ENCODE data around the gene SLC25A21.

The SLC25A21 gene

GRCh38 chr14:36662543-36663403 is 509.6 kb downstream of the SLC25A21 start:
- no peak for DNase-seq (ENCODE audit: low read depth in 2 of 2)

GRCh38 chr14:36662258-36662542 is 510.2 kb downstream of the SLC25A21 start:
- no peak for DNase-seq (ENCODE audit: low read depth in 2 of 2)

- DNase-seq (ENCODE audit: low read depth in 2 of 2), result no peak
These were observed 510.7 kb downstream of the SLC25A21 start, which contains the start of gene PAX9 for GRCh38 chr14:36661506-36662257. PAX9 (plus strand) TSS chr14:36661860; CDS start chr14:36662090, 230 bp downstream.

GRCh38 chr14:36660736-36661505 is 511.5 kb downstream of the SLC25A21 start:
- DNase-seq (ENCODE audit: low read depth in 2 of 2), result no peak

GRCh38 chr14:36659822-36660735 is 512.3 kb downstream of the SLC25A21 start:
- no peak for DNase-seq (ENCODE audit: low read depth in 2 of 2)

GRCh38 chr14:36659010-36659821 is 513.2 kb downstream of the SLC25A21 start:
- no peak for DNase-seq (ENCODE audit: low read depth in 2 of 2)

GRCh38 chr14:36658123-36659009 is 514.0 kb downstream of the SLC25A21 start:
- no peak for DNase-seq (ENCODE audit: low read depth in 2 of 2)

- no peak for DNase-seq (ENCODE audit: low read depth in 2 of 2)
These were observed 514.8 kb downstream of the SLC25A21 start for GRCh38 chr14:36657399-36658122.

- no peak for DNase-seq (ENCODE audit: low read depth in 2 of 2)
These were observed 515.6 kb downstream of the SLC25A21 start for GRCh38 chr14:36656687-36657398.

GRCh38 chr14:36655963-36656686 is 516.3 kb downstream of the SLC25A21 start:
- DNase-seq (ENCODE audit: low read depth in 2 of 2), result no peak

GRCh38 chr14:36655571-36655962 is 516.8 kb downstream of the SLC25A21 start:
- no peak for DNase-seq (ENCODE audit: low read depth in 2 of 2)

- DNase-seq (ENCODE audit: low read depth in 2 of 2), result no peak
These were observed 517.5 kb downstream of the SLC25A21 start for GRCh38 chr14:36654794-36655381.

- DNase-seq (ENCODE audit: low read depth in 2 of 2), result no peak
These were observed 518.2 kb downstream of the SLC25A21 start for GRCh38 chr14:36653962-36654793.

GRCh38 chr14:36653413-36653812 is 519.0 kb downstream of the SLC25A21 start:
- no peak for DNase-seq (ENCODE audit: low read depth in 2 of 2)

- DNase-seq (ENCODE audit: low read depth in 2 of 2), result no peak
These were observed 519.7 kb downstream of the SLC25A21 start for GRCh38 chr14:36652542-36653201.

All from stimulated activated CD4-positive, alpha-beta T cell treated with anti-CD3 and anti-CD28 coated beads, Interleukin-1b, Interleukin-23, amount 100 ng/mL, for 1 hour (primary cell).